NK-92 treated with Interleukin-12 subunit alpha and Interleukin-12 subunit beta, amount 100 ng/mL, for 24 hours (cell line): ENCODE results near the gene PMS1.
"Not testable (repeated sequence)": the region's sequence is repeated elsewhere in the genome, so short reads cannot be mapped to it uniquely, and the experiment has no call there.

Experiments
- DNase-seq: peaks from one replicate; lab custom pipeline; 2025; lab: John Stamatoyannopoulos, UW

PMS1 gene

DNA sequence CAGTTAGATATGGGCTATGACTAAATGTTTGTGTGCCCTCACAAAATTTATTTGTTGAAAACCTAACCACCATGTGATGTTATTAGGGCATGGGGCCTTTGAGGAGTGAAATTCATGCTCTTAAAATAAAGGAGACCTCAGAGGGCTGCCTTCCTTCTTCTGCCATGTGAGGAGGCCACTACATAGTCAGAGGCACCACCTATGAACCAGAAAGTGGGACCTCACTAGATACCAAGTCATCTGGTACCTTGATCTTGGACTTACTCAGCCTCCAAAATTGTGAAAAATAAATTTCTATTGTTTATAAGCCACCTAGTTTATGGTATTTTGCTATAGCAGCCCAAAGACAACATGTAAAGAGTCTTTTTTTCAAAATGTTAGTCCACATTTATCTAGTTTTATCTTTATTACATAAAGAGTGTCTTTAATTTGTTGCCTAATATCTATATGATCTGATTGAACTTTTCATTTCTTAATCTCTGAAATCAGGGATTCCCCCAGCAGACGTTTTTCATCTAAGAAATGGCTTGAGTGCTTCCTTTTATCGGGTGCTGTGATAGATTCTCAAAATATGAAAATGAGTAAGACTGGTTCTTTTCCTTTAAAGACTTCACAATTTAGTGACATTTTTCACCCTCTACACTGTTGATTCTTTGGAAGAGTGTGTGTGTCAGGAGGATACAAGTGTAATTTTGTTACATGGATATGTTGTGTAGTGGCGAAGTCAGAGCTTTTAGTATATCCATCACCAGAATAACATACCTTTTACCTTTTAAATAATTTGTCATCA is 34.2 kb downstream of the PMS1 start:
- no peak for DNase-seq

DNA sequence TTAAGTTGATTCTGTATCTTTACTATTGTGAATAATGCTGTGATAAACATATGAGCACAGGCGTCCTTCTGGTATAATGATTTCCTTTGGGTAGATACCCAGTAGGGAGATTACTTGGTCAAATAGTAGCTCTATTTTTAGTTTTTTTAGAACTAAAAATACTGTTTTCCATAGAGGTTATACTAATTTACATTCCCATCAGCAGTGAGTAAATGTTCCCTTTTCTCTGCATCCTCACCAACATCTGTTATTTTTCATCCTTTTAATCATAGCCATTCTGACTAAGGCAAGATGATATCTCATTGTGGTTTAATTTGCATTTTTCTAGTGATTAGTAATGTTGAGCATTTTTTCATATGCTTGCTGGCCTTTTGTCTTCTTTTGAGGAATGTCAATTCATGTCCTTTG is 35.1 kb downstream of the PMS1 start:
- DNase-seq: no peak

DNA sequence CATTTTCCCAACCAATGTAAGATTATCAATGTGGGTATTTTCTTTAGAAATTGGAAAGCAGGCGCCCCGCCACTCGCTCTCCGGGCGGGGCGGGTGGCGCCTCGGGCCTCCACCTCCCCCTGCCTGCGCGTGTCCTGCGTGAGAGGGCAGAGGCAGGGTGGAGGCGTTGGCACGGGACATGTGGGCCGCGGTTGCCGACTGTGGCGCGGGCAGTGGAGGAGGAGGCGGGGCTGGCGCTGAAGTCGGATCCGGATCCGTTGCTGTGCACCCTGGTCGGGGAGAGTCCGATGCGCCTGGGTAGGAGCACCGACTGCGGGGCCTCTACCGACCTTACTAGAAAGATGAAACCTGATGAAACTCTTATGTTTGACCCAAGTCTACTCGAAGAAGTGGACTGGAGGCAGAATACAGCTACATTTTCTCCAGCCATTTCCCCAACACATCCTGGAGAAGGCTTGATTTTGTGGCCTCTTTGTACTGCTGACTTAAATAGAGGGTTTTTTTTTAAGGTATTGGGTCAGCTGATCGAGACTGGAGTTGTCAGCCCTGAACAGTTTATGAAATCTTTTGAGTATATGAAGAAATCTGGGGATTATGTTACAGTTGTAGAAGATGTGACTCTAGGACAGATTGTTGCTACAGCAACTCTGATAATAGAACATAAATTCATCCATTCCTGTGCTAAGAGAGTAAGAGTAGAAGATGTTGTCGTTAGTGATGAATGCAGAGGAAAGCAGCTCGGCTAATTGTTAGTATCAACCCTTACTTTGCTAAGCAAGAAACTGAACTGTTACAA is 37.9 kb downstream of the PMS1 start:
- DNase-seq: no peak

DNA sequence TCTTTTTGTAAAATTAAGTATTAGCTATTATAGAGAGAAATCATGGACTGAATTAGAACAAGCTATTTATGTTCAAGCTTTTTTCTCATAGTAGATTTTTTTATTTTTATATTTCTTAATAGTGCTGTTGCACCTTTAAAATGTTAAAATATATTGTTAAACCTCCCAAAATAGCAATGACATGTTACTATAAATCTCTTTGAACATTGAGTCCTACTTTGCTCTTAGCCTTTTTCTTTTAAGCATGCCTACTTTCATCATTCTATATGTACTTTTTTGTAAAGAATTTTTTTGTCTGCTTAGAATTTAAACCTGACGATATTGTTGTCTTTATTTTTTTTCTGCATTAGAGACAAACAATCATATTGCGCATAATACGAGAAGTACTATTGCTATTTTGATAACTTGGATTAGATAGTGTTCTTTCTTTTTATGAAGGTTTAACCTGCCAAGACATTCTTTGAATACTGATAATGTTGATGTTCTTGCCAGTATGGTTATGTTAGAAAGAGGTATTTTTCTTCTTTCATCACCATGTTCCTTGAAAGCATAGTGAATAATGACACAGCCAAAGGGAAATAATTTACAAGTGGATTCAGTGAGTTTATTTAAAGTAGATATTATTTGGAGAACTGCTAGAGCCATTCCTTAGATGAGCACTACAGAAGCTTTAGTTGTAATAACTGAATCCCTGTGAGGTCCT is 40.6 kb downstream of the PMS1 start:
- DNase-seq: no peak

DNA sequence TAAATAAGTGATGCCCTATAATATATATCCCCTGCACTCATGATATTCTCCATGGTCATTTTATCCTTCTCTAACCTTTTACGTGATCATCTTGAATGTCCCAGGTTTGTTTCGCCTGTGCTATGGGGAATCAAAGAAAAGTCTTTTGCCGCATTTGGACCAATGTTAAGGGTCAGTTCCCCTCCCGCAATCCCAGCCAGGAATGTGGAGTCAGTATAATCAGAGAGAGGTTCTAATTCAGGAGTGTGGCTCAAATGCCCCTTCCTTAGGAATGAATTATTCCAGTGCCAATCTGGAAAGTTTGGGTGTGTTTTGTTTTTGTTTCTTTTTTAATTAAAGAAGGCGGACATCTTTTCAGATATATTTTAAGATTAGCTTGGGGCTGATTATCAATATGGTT is 41.8 kb downstream of the PMS1 start:
- DNase-seq: no peak

DNA sequence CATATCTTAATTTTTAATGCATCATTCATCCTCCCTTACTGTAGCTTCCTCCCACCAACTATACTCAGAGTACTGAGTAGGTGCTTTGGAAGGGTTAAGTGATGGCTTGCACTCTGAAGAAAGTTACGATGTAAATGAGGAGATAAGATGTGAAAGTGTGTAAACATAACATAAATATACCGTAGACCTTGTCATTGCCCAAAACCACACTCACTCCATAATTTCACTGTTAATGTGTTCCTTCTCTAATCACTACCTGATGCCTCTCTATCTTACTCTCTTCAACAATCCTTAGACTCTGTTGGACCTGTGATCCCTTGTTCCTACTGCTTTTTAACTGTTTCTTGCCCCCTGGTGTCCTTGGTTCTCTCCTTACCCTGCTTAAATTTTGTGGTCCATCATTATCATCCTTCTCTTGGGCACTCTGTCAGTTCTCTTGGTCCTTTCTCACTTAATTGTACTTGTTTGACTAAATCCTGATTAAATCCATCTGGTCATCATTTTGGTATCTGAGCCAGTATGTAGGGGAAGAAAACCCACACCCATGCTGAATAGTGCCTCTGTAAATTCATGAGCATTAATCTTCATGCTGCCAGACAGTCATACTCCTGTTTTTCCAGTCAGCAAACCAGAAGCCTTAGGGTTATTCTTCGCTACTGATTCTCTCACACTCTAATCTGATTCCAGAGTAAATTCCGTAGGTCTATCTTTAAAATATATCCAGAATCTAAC is 45.0 kb downstream of the PMS1 start:
- no peak for DNase-seq

DNA sequence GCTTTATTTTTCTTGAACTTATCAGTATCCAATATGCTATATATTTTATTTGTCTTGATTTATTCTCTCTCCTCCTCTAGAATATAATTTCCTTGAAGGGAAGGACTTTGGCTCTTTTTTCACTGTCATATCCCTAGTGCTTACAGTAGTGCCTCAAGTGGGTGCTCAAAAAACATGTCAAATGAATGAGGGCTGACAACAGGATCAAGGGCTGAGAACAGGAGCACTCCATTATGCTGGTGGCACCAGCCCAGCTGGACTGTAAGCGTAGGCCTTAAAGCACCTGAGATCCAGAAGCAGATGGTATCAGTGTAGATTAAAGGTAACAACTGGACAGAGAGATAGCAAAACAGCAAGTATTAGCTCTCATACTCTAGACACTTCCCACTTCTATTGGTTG is 46.3 kb downstream of the PMS1 start:
- no peak for DNase-seq

DNA sequence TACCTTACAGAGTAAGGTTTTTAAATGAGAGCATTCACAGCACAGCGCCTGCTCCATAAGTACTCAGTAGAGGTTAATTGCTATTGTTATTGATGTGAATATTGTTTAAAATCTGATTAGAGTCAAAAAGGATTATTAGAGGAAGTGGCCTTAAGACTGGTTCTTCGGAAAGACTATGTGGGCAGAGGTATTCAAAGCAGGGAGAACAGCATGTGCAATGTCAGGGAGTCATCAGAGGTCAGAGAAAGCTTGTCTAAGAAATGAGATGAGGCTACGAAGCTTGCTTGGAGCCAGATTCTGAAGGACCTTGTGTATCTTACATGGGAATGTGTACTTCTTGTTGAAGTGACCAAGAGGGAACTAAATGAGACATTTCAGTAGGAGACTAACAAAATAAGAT is 49.8 kb downstream of the PMS1 start:
- DNase-seq: no peak

DNA sequence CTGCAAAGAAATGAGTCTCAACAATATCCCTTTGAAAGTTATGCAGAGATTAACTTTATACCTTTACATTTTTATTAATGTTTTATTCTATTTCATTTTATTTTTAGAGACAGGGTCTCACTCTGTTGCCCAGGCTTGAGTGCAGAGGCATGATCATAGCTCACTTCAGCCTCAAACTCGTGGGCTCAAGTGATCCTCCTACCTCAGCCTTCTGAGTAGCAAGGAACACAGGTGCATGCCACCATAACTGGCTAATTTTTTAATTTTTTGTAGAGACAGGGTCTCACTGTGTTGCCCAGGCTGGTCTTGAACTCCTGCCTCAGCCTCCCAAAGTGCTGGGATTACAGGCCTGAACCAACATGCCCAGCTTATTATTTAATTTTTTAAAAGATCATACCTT is 50.4 kb downstream of the PMS1 start:
- DNase-seq: not testable (repeated sequence)

DNA sequence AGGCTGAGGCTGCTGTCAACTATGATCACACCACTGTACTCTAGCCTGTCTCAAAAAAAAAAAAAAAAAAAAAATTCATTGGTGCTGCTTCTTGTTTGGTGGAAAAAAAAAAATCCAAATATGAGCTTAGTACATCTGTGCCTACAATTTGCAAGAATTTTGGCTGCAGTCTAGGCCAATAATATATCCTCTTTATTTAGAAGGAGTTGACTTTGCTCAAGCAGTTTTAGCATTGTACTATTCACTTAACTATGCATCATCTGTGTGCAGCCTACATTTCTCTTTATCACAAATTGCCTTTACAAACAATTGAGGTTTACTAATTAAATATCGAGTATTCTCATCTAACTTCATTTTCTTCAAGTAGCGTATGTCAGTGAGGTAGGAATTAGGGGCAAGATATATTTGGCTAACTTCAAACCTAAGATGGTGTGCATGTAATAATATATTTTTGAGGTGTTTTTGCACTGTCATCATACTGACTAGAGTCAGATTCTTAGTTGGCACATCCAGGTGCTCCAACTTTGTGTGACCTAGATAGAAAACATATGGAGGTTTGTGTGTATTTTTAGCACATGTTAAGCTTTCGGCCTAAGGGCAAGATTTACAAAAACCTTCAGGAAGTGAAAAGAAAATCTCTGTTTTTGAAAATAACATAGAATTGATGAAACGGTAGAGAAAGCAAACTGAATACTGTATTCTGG is 51.8 kb downstream of the PMS1 start:
- DNase-seq: no peak

DNA sequence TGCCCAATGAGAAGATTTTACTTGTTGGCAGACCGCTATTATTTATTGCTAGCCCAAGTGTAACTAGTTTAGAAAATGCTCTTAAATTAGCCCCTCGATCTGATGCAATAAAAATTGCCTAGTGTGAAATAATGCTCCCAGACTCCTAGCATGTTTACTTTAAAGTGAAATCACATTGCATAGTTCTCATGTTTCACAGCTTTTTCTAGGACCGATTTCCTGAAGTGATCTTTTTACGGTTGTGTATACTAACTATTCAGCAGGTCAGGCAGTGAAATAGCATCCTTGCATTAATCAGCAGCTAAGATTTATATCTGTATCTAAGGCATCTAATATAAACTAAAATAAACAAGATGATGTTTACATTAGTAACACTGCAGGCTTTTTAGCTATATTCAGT is 52.4 kb downstream of the PMS1 start:
- DNase-seq: no peak

DNA sequence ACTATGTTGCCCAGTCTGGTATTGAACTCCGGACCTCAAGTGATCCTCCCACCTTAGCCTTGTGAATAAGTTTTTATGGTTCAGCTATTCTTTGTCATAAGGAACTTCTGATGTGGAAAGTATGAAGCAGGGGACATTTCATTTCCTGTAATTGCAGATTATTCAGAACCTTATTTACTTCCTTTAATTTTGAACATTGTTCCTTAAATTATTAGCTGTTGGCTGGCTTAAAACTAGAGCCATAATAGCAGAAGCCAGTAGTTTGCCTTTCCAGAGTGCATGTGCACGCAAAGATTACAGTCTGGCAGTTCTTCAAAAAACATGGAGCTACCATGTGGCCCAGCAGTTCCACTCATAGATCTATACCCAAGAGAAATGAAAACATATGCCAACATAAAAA is 53.1 kb downstream of the PMS1 start:
- DNase-seq: no peak

DNA sequence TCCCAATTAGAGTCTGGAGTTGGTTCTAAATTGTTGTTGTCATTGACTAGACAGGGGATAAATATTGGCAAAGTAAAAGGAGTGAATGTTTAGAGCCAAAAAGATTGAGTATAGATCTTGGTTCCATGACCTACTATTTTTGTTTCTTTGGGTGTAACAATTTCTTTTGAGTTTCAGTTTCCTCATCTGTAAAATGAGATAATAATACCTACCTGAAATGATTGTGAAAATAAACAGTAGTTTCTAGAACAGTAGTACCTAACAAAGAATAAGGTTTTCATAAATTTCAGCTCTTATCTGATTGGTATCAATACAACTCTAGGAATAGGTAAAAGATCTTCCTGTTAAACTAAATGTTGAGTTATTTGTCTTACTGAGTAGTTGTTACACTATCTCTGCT is 56.8 kb downstream of the PMS1 start:
- DNase-seq: no peak

DNA sequence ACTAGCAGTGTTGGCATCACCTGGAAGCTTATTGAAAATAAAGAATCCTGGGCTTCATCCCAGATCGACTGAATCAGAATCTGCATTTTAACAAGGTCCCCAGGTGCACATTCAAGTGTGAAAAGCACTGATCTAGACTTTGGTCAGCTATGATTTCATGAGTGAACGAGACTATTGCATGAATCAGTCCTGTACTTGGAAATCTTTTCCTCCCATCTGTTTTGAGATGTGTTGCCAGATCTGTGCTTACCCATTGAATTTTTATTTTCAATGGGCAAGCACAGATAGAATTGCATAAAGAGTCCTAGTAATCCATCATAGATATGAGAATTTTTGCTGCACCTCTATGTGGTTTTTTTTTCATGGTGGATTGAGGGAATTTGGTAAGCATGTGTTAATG is 64.0 kb downstream of the PMS1 start:
- DNase-seq: no peak

DNA sequence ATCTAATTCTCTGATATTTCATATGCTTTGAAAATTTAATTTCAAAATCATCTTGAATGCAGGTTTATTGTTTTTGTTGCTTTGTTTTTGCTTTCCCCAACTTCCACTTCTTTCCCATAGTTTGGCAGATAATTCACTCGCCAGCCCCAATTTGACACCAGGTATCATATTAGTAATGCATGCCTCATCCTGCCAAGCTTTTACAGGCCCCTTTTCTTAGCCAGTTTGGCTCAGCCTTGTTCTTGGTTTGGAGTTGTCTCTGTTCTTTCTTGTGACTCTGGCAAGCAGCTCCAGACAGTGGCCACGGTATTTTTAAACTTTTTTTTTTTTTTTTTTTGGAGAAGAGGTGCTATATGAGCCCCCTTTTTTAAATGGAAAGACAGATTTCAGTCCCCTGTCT is 65.3 kb downstream of the PMS1 start:
- DNase-seq: no peak

DNA sequence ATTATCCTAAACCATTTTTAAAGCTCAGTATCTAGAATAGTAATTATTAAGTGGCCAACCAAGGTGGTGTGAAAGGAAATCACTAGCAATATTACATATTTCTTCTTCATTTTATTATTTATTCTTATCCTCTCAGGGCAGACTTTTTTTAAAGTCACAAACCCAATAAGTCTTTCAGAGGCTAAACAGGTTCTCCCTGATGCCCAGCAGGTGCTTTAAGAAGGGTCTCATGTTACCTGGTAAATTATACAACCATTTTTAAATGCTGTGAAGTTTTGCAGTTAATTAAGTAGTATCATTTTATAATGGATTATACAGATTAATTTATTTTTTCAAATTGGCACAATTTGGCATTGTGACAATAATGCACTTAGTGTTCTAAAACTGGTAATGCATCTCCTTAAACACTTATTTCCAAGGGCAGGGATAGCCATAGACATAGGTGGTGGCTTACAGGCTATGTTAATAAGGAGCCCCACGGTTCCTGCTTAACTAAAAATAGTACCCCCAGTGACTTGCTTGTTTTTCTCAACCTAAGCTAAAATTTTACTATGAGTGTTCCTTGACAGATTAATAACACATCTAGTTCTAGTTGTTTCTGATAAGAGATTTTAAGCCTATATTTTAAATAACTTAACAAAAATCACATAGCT is 67.0 kb downstream of the PMS1 start:
- DNase-seq: no peak

DNA sequence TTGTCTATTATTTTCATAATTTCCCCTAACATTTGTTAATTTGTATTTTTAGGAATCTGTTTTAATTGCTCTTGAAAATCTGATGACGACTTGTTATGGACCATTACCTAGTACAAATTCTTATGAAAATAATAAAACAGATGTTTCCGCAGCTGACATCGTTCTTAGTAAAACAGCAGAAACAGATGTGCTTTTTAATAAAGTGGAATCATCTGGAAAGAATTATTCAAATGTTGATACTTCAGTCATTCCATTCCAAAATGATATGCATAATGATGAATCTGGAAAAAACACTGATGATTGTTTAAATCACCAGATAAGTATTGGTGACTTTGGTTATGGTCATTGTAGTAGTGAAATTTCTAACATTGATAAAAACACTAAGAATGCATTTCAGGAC is 69.9 kb downstream of the PMS1 start:
- DNase-seq: no peak

DNA sequence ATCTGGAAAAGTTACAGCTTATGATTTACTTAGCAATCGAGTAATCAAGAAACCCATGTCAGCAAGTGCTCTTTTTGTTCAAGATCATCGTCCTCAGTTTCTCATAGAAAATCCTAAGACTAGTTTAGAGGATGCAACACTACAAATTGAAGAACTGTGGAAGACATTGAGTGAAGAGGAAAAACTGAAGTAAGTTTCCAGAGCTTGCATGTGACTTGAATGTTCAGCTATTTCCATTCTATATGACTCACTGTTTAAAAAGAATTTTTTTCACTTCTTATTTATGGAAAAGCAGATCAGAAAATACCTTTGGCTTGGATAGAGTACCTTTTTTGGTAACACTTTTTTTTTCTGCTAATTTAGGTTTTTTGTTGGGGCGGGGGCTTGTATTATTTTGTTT is 70.7 kb downstream of the PMS1 start:
- DNase-seq: no peak

DNA sequence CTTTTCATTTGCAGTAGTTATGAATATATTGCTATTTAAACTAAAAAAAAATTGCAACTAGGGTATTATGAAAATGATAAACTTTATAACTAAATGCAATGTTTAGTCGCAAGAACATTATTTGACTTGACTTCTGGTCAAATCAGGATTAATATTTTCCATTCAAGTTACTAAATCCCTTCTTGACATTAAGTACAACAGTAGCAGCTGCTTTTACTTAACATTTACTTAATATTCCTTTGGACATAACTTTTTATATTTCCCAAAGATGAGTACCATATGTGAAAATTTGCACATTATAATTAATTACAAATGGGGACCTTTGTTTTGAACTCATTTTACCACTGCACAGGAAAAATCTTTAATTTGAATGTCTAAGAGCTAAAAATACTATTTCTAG is 74.0 kb downstream of the PMS1 start:
- DNase-seq: no peak

DNA sequence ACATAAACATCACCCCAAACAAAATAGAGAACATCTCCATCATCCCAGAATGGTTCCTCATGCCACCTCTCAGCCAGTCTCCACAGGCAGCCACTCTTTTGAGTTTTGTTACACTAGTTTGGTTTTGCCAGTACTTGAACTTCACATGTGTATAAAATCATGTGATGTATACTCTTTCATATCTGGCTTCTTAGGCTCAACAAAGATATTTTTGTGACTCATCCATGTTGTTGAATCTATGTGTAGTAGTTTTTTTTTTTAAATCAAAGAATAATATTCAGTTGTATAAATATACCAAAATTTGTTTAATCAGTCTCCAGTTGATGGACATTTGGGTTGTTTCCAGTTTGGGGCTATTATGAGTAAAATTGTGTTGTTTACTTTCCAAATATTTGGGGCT is 75.9 kb downstream of the PMS1 start:
- DNase-seq: no peak

DNA sequence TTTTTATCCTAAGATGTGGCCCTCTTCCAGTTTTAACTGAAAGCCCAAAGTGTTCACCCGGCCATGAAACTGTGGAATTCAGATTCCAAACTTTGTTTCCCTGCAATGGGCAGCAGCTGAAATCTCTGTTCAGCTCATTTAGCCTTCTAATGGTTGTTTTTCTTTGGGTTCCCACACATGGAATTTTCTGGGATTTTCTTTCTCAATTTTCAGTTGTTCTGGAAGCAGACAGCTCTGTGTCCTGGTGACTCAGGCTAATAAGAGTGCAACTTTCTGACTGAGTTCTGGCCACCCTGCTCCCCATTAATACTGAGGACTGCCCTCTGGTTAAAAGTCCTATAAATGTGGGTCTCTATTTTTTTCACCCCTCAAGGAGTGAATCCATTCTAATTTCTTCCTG is 78.5 kb downstream of the PMS1 start:
- no peak for DNase-seq
